C4-2B (cell line): ENCODE measurements around the gene TEX55.

Source experiments
- H3K27ac ChIP-seq: fragments of 450-650 bp; 2 replicates; pipeline ENCODE4 v1.5.1; 2017
- ZFX ChIP-seq: fragments of 450-650 bp; IDR thresholded peaks from 2 replicates; pipeline ENCODE4 v1.6.1; 2017
- TF ChIP-seq, protein P1 (sequence below): fragments of 450-650 bp; conservative IDR thresholded peaks from 2 replicates; pipeline ENCODE4 v1.5.1; 2017; ENCODE audit warnings: mild to moderate bottlenecking

TEX55 gene

DNA sequence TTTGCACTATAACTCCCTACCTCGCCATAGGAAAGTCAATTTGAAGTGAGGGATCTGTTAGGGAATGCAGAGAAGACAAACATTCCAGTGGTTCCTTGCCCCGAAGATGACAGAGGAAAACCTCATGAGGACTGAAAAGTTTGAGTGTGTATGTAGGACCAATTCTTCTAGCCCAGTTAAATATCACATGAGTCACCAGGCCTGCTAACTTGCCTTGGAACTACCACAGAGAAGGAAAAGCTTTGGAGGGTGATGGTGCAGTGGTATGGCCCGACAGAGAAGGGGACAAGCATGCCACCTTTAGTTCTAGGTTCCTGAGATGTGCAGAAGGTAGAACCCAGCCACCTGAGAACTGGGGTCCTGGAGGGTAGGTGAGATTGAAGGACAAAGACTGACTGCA lies 24.9 kb downstream of the TEX55 start:
- H3K27ac ChIP-seq, result no peak overlapping the region
- TF ChIP-seq, protein P1, sequence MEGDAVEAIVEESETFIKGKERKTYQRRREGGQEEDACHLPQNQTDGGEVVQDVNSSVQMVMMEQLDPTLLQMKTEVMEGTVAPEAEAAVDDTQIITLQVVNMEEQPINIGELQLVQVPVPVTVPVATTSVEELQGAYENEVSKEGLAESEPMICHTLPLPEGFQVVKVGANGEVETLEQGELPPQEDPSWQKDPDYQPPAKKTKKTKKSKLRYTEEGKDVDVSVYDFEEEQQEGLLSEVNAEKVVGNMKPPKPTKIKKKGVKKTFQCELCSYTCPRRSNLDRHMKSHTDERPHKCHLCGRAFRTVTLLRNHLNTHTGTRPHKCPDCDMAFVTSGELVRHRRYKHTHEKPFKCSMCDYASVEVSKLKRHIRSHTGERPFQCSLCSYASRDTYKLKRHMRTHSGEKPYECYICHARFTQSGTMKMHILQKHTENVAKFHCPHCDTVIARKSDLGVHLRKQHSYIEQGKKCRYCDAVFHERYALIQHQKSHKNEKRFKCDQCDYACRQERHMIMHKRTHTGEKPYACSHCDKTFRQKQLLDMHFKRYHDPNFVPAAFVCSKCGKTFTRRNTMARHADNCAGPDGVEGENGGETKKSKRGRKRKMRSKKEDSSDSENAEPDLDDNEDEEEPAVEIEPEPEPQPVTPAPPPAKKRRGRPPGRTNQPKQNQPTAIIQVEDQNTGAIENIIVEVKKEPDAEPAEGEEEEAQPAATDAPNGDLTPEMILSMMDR, result no peak
- TF ChIP-seq ZFX, result no peak

DNA sequence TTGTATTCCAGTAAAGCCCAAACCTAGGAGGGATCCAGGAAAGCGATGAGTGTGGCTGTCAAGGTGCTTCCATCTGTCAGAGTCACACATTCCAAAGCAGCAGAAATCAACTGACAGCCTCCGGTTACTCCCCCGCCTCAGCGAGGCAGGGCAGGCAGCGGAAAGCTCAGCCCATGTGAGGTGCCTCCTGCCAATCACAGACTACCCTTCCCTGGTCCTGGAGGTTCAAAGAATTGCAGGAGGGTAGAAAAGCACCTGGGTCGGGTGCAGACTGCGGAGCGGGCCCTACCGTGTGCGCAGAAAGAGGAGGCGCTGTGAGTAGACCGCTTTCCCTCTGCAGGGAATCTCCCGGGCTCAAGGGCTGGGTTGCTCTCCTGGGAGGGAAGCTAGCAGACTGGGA lies 27.4 kb downstream of the TEX55 start, which contains the start of gene UPK1B:
UPK1B (plus strand) TSS at position 274 of the 400 bp plus-strand sequence. CDS start 13,144 bp downstream, outside the sequence.
- no peak for TF ChIP-seq ZFX
- TF ChIP-seq, protein P1, result no peak
- H3K27ac ChIP-seq, result no peak within 1 kb of the TSS

DNA sequence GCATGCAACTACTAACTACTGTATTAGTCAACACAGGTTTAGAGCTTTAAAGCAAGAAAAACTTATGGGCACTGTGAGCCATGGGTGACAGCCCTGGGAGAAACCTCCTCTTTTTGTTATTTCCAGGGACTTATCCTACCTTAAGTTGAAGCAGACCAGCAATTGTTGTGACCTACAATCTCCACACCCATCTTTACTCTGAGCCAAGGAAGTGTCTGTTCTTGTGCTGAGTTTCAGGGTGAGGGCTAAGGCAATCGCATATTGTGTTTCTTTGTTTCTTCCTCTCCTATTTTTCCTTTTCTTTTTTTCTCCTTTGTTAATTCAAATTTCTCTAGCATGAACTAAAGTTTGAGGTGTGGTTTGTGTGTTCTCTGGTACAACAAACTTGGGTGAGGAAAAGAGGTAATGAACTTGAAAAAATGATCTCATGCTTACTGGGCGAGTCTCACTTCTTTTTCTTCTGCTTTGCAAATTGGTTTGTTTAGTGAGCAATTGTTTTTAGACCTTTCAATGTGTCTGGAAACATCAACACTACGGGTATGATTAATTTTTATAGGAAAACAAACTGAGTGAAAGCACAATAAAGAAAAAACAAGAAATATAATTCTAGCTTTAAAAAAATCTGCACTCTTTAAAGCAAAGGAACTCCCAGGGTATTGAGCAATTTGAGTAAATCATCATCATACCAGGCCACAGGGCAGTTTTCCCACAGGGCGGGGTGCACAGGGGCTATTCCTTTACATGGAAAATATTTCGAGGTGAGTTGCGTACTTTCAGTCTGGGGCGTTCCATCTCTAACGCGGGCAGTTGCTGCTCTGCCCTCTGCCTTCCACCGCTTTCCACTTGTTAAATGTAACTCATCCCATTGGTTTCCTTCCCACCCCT lies 30.1 kb downstream of the TEX55 start:
- no peak overlapping the region for H3K27ac ChIP-seq
- TF ChIP-seq ZFX, result no peak
- TF ChIP-seq, protein P1, result no peak

DNA sequence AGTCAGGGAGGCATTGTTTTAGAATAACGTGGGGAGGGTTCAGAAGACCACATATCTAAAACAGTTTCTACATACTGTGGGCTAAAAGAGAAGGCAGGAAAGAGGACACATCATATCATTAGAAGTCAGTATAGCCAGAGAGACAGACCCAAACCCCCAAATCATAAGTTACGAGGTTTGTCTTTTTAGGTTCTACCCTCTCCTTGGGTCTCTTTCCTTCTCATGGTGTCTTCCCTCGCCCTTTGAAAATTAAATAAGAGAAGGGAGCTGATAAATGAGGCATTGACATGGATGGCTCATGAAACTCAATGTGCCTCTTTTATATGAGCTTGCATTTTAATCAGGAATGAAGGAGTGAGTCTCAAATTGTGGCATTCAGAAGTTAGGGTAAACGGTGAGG lies 30.8 kb downstream of the TEX55 start:
- TF ChIP-seq, protein P1, result no peak
- TF ChIP-seq ZFX, result no peak
- no peak overlapping the region for H3K27ac ChIP-seq

DNA sequence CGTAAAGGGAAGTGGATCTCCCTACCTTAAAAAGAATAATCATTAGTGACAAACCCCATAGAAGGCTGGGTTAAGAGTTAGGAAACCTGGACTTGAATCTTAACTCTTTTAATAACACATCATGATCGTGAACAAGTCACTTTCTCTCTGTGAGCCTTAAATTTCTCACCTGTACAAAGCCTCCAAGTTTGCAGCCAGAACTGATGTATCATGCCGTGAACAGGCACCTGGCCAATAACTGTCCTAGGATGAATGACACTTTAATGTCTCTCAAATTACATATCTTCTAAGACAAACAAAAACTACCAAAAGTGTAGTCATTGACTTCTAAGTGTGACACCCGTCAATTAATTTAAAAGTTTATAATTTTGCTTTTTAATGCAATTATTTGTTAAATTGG lies 31.4 kb downstream of the TEX55 start:
- no peak overlapping the region for H3K27ac ChIP-seq
- TF ChIP-seq ZFX, result no peak
- TF ChIP-seq, protein P1, result no peak

DNA sequence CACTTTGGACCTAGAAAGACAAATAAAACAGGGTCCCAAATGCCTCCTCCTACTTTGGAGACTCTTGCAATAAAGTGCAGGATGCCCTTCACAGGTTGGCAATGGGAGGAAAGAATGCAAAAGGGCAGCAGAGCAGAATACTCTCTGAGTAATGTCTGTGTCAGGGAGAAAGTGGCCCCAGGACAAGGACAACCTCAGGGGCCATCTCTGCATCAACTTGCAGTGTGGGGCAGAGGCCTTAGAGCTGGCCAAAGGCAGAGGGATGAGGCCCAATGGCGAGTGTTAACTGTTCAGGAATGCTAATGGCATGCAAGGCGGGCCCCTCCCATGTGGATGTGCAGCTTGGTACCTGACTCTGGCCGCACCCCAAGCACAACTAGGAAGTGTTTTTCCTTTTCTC lies 35.8 kb downstream of the TEX55 start:
- H3K27ac ChIP-seq, result no peak overlapping the region
- TF ChIP-seq, protein P1, result no peak
- no peak for TF ChIP-seq ZFX

DNA sequence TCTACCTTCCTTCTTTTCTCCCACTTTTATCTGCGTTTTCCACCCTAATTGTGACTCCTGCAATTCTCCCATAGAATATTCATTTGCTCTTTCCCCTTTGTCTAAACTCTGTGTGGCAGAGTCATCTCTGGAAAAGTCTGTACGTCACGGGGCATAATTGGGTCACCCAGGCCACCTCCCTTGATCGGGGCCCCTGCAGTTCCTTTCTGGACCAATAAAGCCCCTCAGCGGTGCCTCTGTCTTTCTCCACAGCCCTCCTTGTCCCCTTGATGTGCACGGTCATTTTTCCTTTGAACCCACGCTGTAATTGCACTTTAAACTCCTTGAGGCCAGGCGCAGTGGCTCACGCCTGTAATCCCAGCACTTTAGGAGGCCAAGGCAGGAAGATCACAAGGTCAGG lies 38.1 kb downstream of the TEX55 start:
- no peak overlapping the region for H3K27ac ChIP-seq
- TF ChIP-seq, protein P1, result no peak
- TF ChIP-seq ZFX, result no peak
